ENCODE measurements around the gene UBAC1. TPM values are rescaled to one million over a fixed set of nuclear protein-coding genes. Genes with fewer than 3 reads are reported as not detected.
"Not testable (repeated sequence)": the region's sequence is repeated elsewhere in the genome, so short reads cannot be mapped to it uniquely, and the experiment has no call there.

Gene UBAC1
- total RNA-seq, 1 donor from 2014 or later: 30.1 TPM

GRCh38 chr9:135896626-135897025 is 64.5 kb downstream of the UBAC1 start:
- intact Hi-C loops (cut with DNase I): no loop called here
- no peak for TF ChIP-seq CTCF (IDR thresholded peaks at IDR 0.05)
- H3K9me3 ChIP-seq: no peaks in the 10 kb centered on the region
- H3K27ac ChIP-seq: no peak overlapping the region
- no peaks in the 10 kb centered on the region for H3K36me3 ChIP-seq
- no peak for DNase-seq
- ATAC-seq: no peak
- H3K27me3 ChIP-seq: no peaks in the 10 kb centered on the region
- peaks cover 10% of the 10 kb centered on the region for H3K4me1 ChIP-seq
- no peak overlapping the region for H3K4me3 ChIP-seq

- no peak for TF ChIP-seq CTCF (IDR thresholded peaks at IDR 0.05)
- DNase-seq: no peak
- Histone ChIP-seq H3K27me3 (no peaks in the 10 kb centered on the region), H3K9me3 (no peaks in the 10 kb centered on the region), H3K36me3 (no peaks in the 10 kb centered on the region), H3K4me1 (peaks cover 10% of the 10 kb centered on the region), H3K27ac (no peak overlapping the region), H3K4me3 (no peak overlapping the region)
- intact Hi-C loops (cut with DNase I): no loop called here
- ATAC-seq: no peak
These were observed 65.0 kb downstream of the UBAC1 start for GRCh38 chr9:135896205-135896604.

GRCh38 chr9:135895202-135895848 is 65.8 kb downstream of the UBAC1 start:
- Histone ChIP-seq H3K36me3 (no peaks in the 10 kb centered on the region), H3K4me1 (peaks cover 12% of the 10 kb centered on the region), H3K9me3 (no peaks in the 10 kb centered on the region), H3K27ac (no peak overlapping the region), H3K4me3 (no peak overlapping the region), H3K27me3 (no peaks in the 10 kb centered on the region)
- DNase-seq (no peak), ATAC-seq (no peak)
- intact Hi-C loops (cut with DNase I): no loop called here
- TF ChIP-seq CTCF (IDR thresholded peaks at IDR 0.05): no peak

GRCh38 chr9:135893104-135893503 is 68.1 kb downstream of the UBAC1 start:
- Histone ChIP-seq H3K9me3 (no peaks in the 10 kb centered on the region), H3K27ac (no peak overlapping the region), H3K4me1 (peaks cover 20% of the 10 kb centered on the region), H3K4me3 (no peak overlapping the region), H3K27me3 (no peaks in the 10 kb centered on the region), H3K36me3 (no peaks in the 10 kb centered on the region)
- intact Hi-C loops (cut with DNase I): no loop called here
- DNase-seq (no peak), ATAC-seq (no peak)
- TF ChIP-seq CTCF (IDR thresholded peaks at IDR 0.05): no peak

- H3K9me3 ChIP-seq; DNase-seq; H3K27ac ChIP-seq; ATAC-seq; H3K27me3 ChIP-seq; intact Hi-C loops (cut with DNase I); H3K36me3 ChIP-seq; H3K4me3 ChIP-seq: not testable (repeated sequence)
- H3K4me1 ChIP-seq: peaks cover 28% of the 10 kb centered on the region
These were observed 68.8 kb downstream of the UBAC1 start for GRCh38 chr9:135892327-135892726.

GRCh38 chr9:135891027-135891631 is 70.0 kb downstream of the UBAC1 start:
- TF ChIP-seq CTCF (IDR thresholded peaks at IDR 0.05): no peak
- H3K27ac ChIP-seq: no peak overlapping the region
- DNase-seq: no peak

More at GRCh38 chr9:135891027-135891631, 70.0 kb downstream of the UBAC1 start:
- Histone ChIP-seq H3K27me3 (no peaks in the 10 kb centered on the region), H3K4me3 (no peak overlapping the region), H3K4me1 (peaks cover 28% of the 10 kb centered on the region), H3K9me3 (no peaks in the 10 kb centered on the region), H3K36me3 (no peaks in the 10 kb centered on the region)
- intact Hi-C loops (cut with DNase I): no loop called here
- no peak for ATAC-seq
